Stimulated activated CD8-positive, alpha-beta memory T cell treated with anti-CD3 and anti-CD28 coated beads, Interleukin-15, amount 100 ng/mL, for 1 hour (primary cell): ENCODE measurements around the gene CLCN5.

ENCODE experiments used
- DNase-seq: peaks from one replicate; pipeline ENCODE4 v3.0.0-alpha.2; 2020; ENCODE audit warnings: low read depth

CLCN5 gene

GRCh38 chrX:49934148-49934547 lies 11.8 kb downstream of the CLCN5 start:
- DNase-seq, result no peak

- DNase-seq, result no peak
Measured at GRCh38 chrX:49934729-49935128, 12.3 kb downstream of the CLCN5 start.

- DNase-seq, result no peak
Measured at GRCh38 chrX:49947781-49948180, 25.4 kb downstream of the CLCN5 start.

GRCh38 chrX:49949961-49950360 lies 27.6 kb downstream of the CLCN5 start:
- no peak for DNase-seq

GRCh38 chrX:49951524-49952193 lies 29.3 kb downstream of the CLCN5 start:
- DNase-seq, result no peak

GRCh38 chrX:49956313-49956712 lies 33.9 kb downstream of the CLCN5 start:
- DNase-seq, result no peak

- no peak for DNase-seq
Measured at GRCh38 chrX:49958727-49959485, 36.5 kb downstream of the CLCN5 start.

GRCh38 chrX:49959602-49960001 lies 37.2 kb downstream of the CLCN5 start:
- DNase-seq, result no peak

GRCh38 chrX:49960061-49960460 lies 37.7 kb downstream of the CLCN5 start:
- no peak for DNase-seq

GRCh38 chrX:49970674-49971073 lies 48.3 kb downstream of the CLCN5 start:
- DNase-seq, result no peak

- no peak for DNase-seq
Measured at GRCh38 chrX:49972328-49972860, 50.0 kb downstream of the CLCN5 start.

- no peak for DNase-seq
Measured at GRCh38 chrX:49976682-49977197, 54.3 kb downstream of the CLCN5 start.

GRCh38 chrX:49977319-49978090 lies 55.1 kb downstream of the CLCN5 start:
- no peak for DNase-seq

- DNase-seq, result no peak
Measured at GRCh38 chrX:49978176-49978575, 55.8 kb downstream of the CLCN5 start.

GRCh38 chrX:49986058-49986457 lies 63.7 kb downstream of the CLCN5 start:
- no peak for DNase-seq

GRCh38 chrX:49987651-49988050 lies 65.3 kb downstream of the CLCN5 start:
- no peak for DNase-seq

GRCh38 chrX:49988143-49988542 lies 65.7 kb downstream of the CLCN5 start:
- no peak for DNase-seq

GRCh38 chrX:49991758-49992157 lies 69.4 kb downstream of the CLCN5 start:
- no peak for DNase-seq

GRCh38 chrX:49992853-49993252 lies 70.5 kb downstream of the CLCN5 start:
- no peak for DNase-seq

- no peak for DNase-seq
Measured at GRCh38 chrX:49993661-49994060, 71.3 kb downstream of the CLCN5 start.

GRCh38 chrX:49995107-49995731 lies 72.8 kb downstream of the CLCN5 start:
- DNase-seq, result no peak
